SK-N-SH (cell line): ENCODE measurements around the gene PAQR3. TPM values are rescaled to one million over a fixed set of nuclear protein-coding genes. Genes with fewer than 3 reads are reported as not detected.

Experiments
- CTCF ChIA-PET: fragments of 300-600, 350-600 bp; formaldehyde crosslinking; extraction: SDS; loops from one replicate; lab custom pipeline; 2021; lab: Yijun Ruan, JAX
- POLR2A ChIA-PET: fragments of 350-600 bp; sonication (Branson Sonifier 250); formaldehyde crosslinking; extraction: SDS; loops from one replicate; lab custom pipeline; 2020; ENCODE audit warnings: antibody characterized with exemption, inconsistent platforms; lab: Yijun Ruan, JAX
- DNase-seq: peaks from one replicate; pipeline ENCODE4 v3.0.0; 2012
- H2AFZ ChIP-seq: fragments of 200-600 bp; sonication (generic); 2 replicates; pipeline ENCODE4 v1.8.1; 2016; ENCODE audit warnings: antibody characterized with exemption, mild to moderate bottlenecking, low read depth
- H3F3A ChIP-seq: fragments of 200-600 bp; sonication (generic); replicated peaks from 2 replicates; pipeline ENCODE3; 2016; ENCODE audit warnings: antibody characterized with exemption, mild to moderate bottlenecking; ENCODE audit not compliant: insufficient read depth
- H3K27ac ChIP-seq, 2 experiments: fragments of 200-500 bp in 1 of 2; fragments of 200-600 bp in 1 of 2; sonication (Bioruptor generic) in 1 of 2; sonication (generic), shearing (Covaris generic) in 1 of 2; 2 replicates each; pipeline versions ENCODE4 v1.5.1 to v1.6.1; 2014 to 2016; ENCODE audit warnings: low read depth in 2 of 2, inconsistent platforms in 1 of 2, low read length in 1 of 2, mild to moderate bottlenecking in 1 of 2, mixed read lengths in 1 of 2
- H3K27me3 ChIP-seq: fragments of 200-600 bp; sonication (generic), shearing (Covaris generic); 2 replicates; pipeline ENCODE4 v1.6.1; 2016; ENCODE audit warnings: mixed run types; ENCODE audit not compliant: insufficient read depth
- H3K36me3 ChIP-seq, 2 experiments: fragments of 200-500 bp in 1 of 2; fragments of 200-600 bp in 1 of 2; sonication (Bioruptor generic) in 1 of 2; sonication (generic) in 1 of 2; replicated peaks in 1 of 2; 2 replicates each; pipeline versions ENCODE3 to v1.5.1; 2014 to 2016; ENCODE audit warnings: low read length in 1 of 2, mild to moderate bottlenecking in 1 of 2; ENCODE audit not compliant: insufficient read depth in 2 of 2, control insufficient read depth in 1 of 2
- H3K4me1 ChIP-seq, 2 experiments: fragments of 200-500 bp in 1 of 2; fragments of 200-600 bp in 1 of 2; sonication (Bioruptor generic) in 1 of 2; sonication (generic), shearing (Covaris generic) in 1 of 2; 2 replicates each; pipeline versions ENCODE4 v1.5.1 to v1.6.1; 2014 to 2016; ENCODE audit warnings: low read depth in 1 of 2, low read length in 1 of 2, mixed run types in 1 of 2; ENCODE audit not compliant: insufficient read depth in 2 of 2, control insufficient read depth in 1 of 2
- H3K4me2 ChIP-seq: fragments of 200-600 bp; sonication (generic), shearing (Covaris generic); 2 replicates; pipeline ENCODE4 v1.6.1; 2017; ENCODE audit warnings: mixed run types
- H3K4me3 ChIP-seq, 2 experiments: fragments of 200-500 bp in 1 of 2; fragments of 200-600 bp in 1 of 2; sonication (Bioruptor generic) in 1 of 2; sonication (generic), shearing (Covaris generic) in 1 of 2; 2 replicates each; pipeline versions ENCODE4 v1.5.1 to v1.8.1; 2014 to 2016; ENCODE audit warnings: low read depth in 2 of 2, inconsistent platforms in 1 of 2, low read length in 1 of 2, mild to moderate bottlenecking in 1 of 2, mixed read lengths in 1 of 2, moderate library complexity in 1 of 2
- H3K79me2 ChIP-seq: fragments of 200-600 bp; sonication (generic); 2 replicates; pipeline ENCODE4 v1.8.1; 2017; ENCODE audit warnings: mild to moderate bottlenecking; ENCODE audit not compliant: insufficient read depth
- H3K9ac ChIP-seq: fragments of 200-600 bp; sonication (generic); 2 replicates; pipeline ENCODE4 v1.6.1; 2017; ENCODE audit warnings: mixed run types
- H3K9me2 ChIP-seq: fragments of 200-600 bp; sonication (generic); 2 replicates; pipeline ENCODE4 v1.6.1; 2017; ENCODE audit warnings: mixed run types
- H3K9me3 ChIP-seq: fragments of 200-600 bp; sonication (generic); 2 replicates; pipeline ENCODE4 v1.6.1; 2017; ENCODE audit warnings: mixed run types, mild to moderate bottlenecking, moderate library complexity
- H4K20me1 ChIP-seq: fragments of 200-600 bp; sonication (generic); 2 replicates; pipeline ENCODE4 v1.6.1; 2017; ENCODE audit warnings: mild to moderate bottlenecking, mixed run types; ENCODE audit not compliant: insufficient read depth
- CHD2 ChIP-seq: fragments of 150-350 bp; IDR thresholded peaks from 2 replicates; pipeline ENCODE4 v1.6.1; 2018; ENCODE audit warnings: low read length; ENCODE audit not compliant: partially characterized antibody
- CTCF ChIP-seq: fragments of 200-600 bp; sonication (generic); IDR thresholded peaks from 2 replicates; pipeline ENCODE4 v1.6.1; 2017; ENCODE audit warnings: antibody characterized with exemption, mild to moderate bottlenecking, moderate library complexity
- EP300 ChIP-seq, 2 experiments: IDR thresholded peaks; 2 replicates each; pipeline versions ENCODE4 v1.4.0 to v1.6.1; 2012; ENCODE audit warnings: borderline replicate concordance in 1 of 2, low read depth in 1 of 2, low read length in 1 of 2
- EZH2phosphoT487 ChIP-seq: fragments of 200-600 bp; sonication (generic); IDR thresholded peaks from 2 replicates; pipeline ENCODE4 v1.6.1; 2017; ENCODE audit warnings: low read depth, mixed run types, mild to moderate bottlenecking, antibody characterized with exemption, moderate library complexity, borderline replicate concordance
- FOSL2 ChIP-seq: IDR thresholded peaks from 2 replicates; pipeline ENCODE4 v1.4.0; 2012; ENCODE audit warnings: low read depth, mild to moderate bottlenecking, moderate library complexity, borderline replicate concordance
- FOXJ3 ChIP-seq: sonication (generic); formaldehyde crosslinking; IDR thresholded peaks from 2 replicates; pipeline ENCODE4 v1.5.1; 2020; ENCODE audit warnings: mild to moderate bottlenecking, missing genetic modification reagents
- GABPA ChIP-seq: IDR thresholded peaks from 2 replicates; pipeline ENCODE4 v1.4.0; 2012; ENCODE audit warnings: low read depth, mild to moderate bottlenecking
- JUND ChIP-seq: IDR thresholded peaks from 2 replicates; pipeline ENCODE4 v1.4.0; 2012
- MEF2A ChIP-seq: IDR thresholded peaks from 2 replicates; pipeline ENCODE4 v1.4.0; 2012; ENCODE audit warnings: low read depth, borderline replicate concordance
- NFIC ChIP-seq: IDR thresholded peaks from 2 replicates; pipeline ENCODE4 v1.4.0; 2012; ENCODE audit warnings: borderline replicate concordance
- NRF1 ChIP-seq: IDR thresholded peaks from 2 replicates; pipeline ENCODE4 v1.6.1; 2012; ENCODE audit warnings: low read depth, mild to moderate bottlenecking, low read length
- SIN3A ChIP-seq: IDR thresholded peaks from 2 replicates; pipeline ENCODE4 v1.6.1; 2012; ENCODE audit warnings: low read depth, mild to moderate bottlenecking, low read length, moderate library complexity, borderline replicate concordance
- SMC3 ChIP-seq: IDR thresholded peaks from 2 replicates; pipeline ENCODE4 v1.6.1; 2012; ENCODE audit warnings: low read depth, low read length, improper control_type of control experiment
- TAF1 ChIP-seq: IDR thresholded peaks from 2 replicates; pipeline ENCODE4 v1.6.1; 2012; ENCODE audit warnings: low read depth, mild to moderate bottlenecking, low read length, moderate library complexity, borderline replicate concordance
- TCF12 ChIP-seq: IDR thresholded peaks from 2 replicates; pipeline ENCODE4 v1.4.0; 2012
- TEAD4 ChIP-seq: IDR thresholded peaks from 2 replicates; pipeline ENCODE4 v1.4.0; 2012; ENCODE audit warnings: mild to moderate bottlenecking, borderline replicate concordance; ENCODE audit not compliant: insufficient read depth
- USF2 ChIP-seq: fragments of 150-350 bp; IDR thresholded peaks from 2 replicates; pipeline ENCODE4 v1.6.1; 2017; ENCODE audit warnings: antibody characterized with exemption, low read length, low read depth, borderline replicate concordance
- WGBS: methylation state at CpG from one replicate; pipeline ENCODE4 v1.1.6; 2017; ENCODE audit warnings: low lambda C conversion rate; 5-methylcytosine and 5-hydroxymethylcytosine counted together
- polyA plus RNA-seq, 3 experiments: library from polyadenylated mRNA; depleted of rRNA; stranded (reverse); fragments of >200 nt; gene quantifications; 2 replicates each; pipeline ENCODE4 v1.2.3, GENCODE V29; 2012
- TF ChIP-seq, protein P1 (sequence below): IDR thresholded peaks from 2 replicates; pipeline ENCODE4 v1.4.0; 2012; ENCODE audit warnings: low read depth, borderline replicate concordance
- TF ChIP-seq, protein P2 (sequence below): IDR thresholded peaks from 2 replicates; pipeline ENCODE4 v1.4.0; 2012; ENCODE audit warnings: low read depth, borderline replicate concordance
- TF ChIP-seq, protein P3 (sequence below): IDR thresholded peaks from 2 replicates; pipeline ENCODE4 v1.6.1; 2012; ENCODE audit warnings: mild to moderate bottlenecking, low read depth, low read length, moderate library complexity

The PAQR3 gene
- polyA plus RNA-seq, 1 of the 3 experiments (the other 2 are of a cell fraction) = 10.3 TPM

DNA sequence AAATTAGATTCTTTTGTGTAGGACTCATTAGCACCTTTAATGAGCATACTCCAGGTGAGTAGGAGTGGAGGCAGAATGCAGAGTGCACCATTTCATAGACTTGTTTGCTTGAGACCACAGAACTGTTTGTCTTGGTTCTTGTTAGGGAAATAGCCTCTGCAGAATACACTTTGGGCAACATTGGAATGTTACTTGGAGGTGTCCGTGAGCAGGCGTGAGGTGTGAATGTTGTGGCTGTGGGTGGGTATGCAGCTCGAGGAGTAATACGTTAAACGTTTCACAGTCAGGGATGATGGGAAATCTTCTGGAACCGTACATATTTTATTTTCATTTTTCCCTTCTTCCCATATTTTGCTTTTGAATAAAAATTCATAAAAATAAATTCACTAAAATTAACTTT is 31.6 kb downstream of the PAQR3 start:
- TF ChIP-seq CHD2 (no peak), TAF1 (no peak), CTCF (no peak), EP300 (IDR thresholded peaks at IDR 0.05; ENCODE audit: borderline replicate concordance in 1 of 2, low read depth in 1 of 2, low read length in 1 of 2) (no peak), USF2 (no peak), EZH2phosphoT487 (no peak), TCF12 (no peak), SMC3 (no peak), FOSL2 (no peak), GABPA (no peak)
- TF ChIP-seq, protein P1, sequence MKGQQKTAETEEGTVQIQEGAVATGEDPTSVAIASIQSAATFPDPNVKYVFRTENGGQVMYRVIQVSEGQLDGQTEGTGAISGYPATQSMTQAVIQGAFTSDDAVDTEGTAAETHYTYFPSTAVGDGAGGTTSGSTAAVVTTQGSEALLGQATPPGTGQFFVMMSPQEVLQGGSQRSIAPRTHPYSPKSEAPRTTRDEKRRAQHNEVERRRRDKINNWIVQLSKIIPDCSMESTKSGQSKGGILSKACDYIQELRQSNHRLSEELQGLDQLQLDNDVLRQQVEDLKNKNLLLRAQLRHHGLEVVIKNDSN = no peak
- TF ChIP-seq, protein P2, sequence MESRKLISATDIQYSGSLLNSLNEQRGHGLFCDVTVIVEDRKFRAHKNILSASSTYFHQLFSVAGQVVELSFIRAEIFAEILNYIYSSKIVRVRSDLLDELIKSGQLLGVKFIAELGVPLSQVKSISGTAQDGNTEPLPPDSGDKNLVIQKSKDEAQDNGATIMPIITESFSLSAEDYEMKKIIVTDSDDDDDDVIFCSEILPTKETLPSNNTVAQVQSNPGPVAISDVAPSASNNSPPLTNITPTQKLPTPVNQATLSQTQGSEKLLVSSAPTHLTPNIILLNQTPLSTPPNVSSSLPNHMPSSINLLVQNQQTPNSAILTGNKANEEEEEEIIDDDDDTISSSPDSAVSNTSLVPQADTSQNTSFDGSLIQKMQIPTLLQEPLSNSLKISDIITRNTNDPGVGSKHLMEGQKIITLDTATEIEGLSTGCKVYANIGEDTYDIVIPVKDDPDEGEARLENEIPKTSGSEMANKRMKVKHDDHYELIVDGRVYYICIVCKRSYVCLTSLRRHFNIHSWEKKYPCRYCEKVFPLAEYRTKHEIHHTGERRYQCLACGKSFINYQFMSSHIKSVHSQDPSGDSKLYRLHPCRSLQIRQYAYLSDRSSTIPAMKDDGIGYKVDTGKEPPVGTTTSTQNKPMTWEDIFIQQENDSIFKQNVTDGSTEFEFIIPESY = no peak
- TF ChIP-seq, all 33 proteins: peak for 0
- Histone ChIP-seq H3K4me2 (no peak overlapping the region), H3K27ac (no peak overlapping the region), H3K27me3 (no peaks in the 10 kb centered on the region), H3K36me3 (peaks cover 20 to 35% of the 10 kb centered on the region in 2 experiments), H3K4me3 (no peak overlapping the region), H3K9ac (no peak overlapping the region), H3K9me2 (no peaks in the 10 kb centered on the region), H3F3A (no peaks in the 10 kb centered on the region), H3K9me3 (no peaks in the 10 kb centered on the region), H3K4me1 (no peaks in the 10 kb centered on the region), H3K79me2 (no peaks in the 10 kb centered on the region), H2AFZ (no peak overlapping the region), H4K20me1 (no peaks in the 10 kb centered on the region)
- ChIA-PET CTCF (no interaction called here), POLR2A (no interaction called here)
- DNase-seq = no peak
- 96% methylated on average over 6 of the region's 6 CpGs for WGBS

DNA sequence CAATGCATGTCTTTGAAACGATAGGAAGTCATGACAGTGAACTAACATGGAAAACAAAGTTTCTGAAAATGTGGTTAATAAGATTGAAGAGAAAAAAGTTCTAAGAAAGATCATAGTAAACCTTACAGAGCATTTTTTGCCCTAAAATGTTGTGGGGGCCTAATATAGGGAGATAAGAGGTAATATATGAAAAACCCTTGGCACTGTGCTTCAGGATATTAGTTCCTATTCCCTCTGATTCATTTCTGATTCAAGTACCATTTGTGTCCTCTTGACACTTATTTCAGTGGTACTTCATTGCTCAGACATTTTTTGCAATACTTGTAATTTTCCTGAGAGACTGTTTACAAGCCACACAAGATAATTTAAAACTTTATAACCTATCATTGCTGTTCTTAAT is 35.1 kb downstream of the PAQR3 start:
- ChIA-PET POLR2A (no interaction called here), CTCF (no interaction called here)
- Histone ChIP-seq H3K27me3 (no peaks in the 10 kb centered on the region), H3K79me2 (no peaks in the 10 kb centered on the region), H3K9ac (no peak overlapping the region), H3F3A (no peaks in the 10 kb centered on the region), H3K36me3 (peaks cover 5 to 37% of the 10 kb centered on the region in 2 experiments), H2AFZ (no peak overlapping the region), H3K4me3 (no peak overlapping the region), H3K9me2 (no peaks in the 10 kb centered on the region), H4K20me1 (no peaks in the 10 kb centered on the region), H3K27ac (no peak overlapping the region), H3K9me3 (no peaks in the 10 kb centered on the region), H3K4me2 (no peak overlapping the region), H3K4me1 (no peaks in the 10 kb centered on the region)
- DNase-seq = no peak
- 92% methylated on average over 1 of the region's 1 CpG for WGBS
- TF ChIP-seq NFIC = no peak
- TF ChIP-seq FOXJ3 (CRISPR knock-in tag) = no peak
- TF ChIP-seq, protein P1 = no peak
- no peak for TF ChIP-seq JUND
- TF ChIP-seq FOSL2 = no peak
- TF ChIP-seq, protein P3, sequence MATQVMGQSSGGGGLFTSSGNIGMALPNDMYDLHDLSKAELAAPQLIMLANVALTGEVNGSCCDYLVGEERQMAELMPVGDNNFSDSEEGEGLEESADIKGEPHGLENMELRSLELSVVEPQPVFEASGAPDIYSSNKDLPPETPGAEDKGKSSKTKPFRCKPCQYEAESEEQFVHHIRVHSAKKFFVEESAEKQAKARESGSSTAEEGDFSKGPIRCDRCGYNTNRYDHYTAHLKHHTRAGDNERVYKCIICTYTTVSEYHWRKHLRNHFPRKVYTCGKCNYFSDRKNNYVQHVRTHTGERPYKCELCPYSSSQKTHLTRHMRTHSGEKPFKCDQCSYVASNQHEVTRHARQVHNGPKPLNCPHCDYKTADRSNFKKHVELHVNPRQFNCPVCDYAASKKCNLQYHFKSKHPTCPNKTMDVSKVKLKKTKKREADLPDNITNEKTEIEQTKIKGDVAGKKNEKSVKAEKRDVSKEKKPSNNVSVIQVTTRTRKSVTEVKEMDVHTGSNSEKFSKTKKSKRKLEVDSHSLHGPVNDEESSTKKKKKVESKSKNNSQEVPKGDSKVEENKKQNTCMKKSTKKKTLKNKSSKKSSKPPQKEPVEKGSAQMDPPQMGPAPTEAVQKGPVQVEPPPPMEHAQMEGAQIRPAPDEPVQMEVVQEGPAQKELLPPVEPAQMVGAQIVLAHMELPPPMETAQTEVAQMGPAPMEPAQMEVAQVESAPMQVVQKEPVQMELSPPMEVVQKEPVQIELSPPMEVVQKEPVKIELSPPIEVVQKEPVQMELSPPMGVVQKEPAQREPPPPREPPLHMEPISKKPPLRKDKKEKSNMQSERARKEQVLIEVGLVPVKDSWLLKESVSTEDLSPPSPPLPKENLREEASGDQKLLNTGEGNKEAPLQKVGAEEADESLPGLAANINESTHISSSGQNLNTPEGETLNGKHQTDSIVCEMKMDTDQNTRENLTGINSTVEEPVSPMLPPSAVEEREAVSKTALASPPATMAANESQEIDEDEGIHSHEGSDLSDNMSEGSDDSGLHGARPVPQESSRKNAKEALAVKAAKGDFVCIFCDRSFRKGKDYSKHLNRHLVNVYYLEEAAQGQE = no peak
- no peak for TF ChIP-seq MEF2A
- no peak for TF ChIP-seq TEAD4
- TF ChIP-seq SIN3A = no peak
- TF ChIP-seq NRF1 = no peak
